ENCODE measurements around the gene TPST1.

TPST1 gene

DNA sequence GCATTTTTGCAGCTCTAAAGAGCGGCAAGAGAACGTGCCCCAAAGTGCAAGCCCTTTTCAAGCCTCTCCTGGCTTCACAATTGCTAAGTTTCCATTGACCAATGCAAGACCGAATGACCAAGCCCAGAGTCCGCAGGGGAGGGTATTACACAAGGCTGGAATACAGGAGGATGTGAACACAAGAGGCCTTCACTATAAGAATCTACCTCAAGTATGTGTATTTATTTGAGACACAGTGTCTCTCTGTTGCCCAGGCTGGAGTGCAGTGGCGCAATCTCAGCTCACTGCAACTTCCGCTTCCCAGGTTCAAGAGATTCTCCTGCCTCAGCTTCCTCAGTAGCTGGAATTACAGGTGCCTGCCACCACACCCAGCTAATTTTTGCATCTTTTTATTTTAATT lies 22.2 kb upstream of the TPST1 start:
- no peak overlapping the region for H3K27ac ChIP-seq
- TF ChIP-seq, protein P1, sequence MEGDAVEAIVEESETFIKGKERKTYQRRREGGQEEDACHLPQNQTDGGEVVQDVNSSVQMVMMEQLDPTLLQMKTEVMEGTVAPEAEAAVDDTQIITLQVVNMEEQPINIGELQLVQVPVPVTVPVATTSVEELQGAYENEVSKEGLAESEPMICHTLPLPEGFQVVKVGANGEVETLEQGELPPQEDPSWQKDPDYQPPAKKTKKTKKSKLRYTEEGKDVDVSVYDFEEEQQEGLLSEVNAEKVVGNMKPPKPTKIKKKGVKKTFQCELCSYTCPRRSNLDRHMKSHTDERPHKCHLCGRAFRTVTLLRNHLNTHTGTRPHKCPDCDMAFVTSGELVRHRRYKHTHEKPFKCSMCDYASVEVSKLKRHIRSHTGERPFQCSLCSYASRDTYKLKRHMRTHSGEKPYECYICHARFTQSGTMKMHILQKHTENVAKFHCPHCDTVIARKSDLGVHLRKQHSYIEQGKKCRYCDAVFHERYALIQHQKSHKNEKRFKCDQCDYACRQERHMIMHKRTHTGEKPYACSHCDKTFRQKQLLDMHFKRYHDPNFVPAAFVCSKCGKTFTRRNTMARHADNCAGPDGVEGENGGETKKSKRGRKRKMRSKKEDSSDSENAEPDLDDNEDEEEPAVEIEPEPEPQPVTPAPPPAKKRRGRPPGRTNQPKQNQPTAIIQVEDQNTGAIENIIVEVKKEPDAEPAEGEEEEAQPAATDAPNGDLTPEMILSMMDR (conservative IDR thresholded peaks at IDR 0.05) = no peak

DNA sequence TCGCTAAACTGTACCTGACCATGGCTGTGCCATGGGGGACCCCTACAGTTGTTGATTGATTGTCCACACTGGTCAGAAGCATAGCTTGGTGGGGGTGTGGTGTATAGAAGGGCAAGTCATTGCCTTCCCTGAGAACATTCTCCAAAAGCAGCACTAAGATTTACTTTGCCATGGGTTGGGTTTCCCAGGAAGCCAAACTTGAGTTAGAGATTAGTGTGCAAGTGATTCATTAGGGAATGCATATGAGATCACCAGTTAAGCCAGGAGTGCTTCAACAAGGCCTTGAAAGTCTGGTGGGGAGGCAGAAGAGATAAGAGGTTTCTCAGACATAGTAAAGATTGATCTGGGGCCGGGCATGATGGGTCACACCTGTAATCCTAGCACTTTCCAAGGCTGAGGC lies 21.4 kb upstream of the TPST1 start:
- TF ChIP-seq, protein P1 (conservative IDR thresholded peaks at IDR 0.05) = no peak
- H3K27ac ChIP-seq = no peak overlapping the region

DNA sequence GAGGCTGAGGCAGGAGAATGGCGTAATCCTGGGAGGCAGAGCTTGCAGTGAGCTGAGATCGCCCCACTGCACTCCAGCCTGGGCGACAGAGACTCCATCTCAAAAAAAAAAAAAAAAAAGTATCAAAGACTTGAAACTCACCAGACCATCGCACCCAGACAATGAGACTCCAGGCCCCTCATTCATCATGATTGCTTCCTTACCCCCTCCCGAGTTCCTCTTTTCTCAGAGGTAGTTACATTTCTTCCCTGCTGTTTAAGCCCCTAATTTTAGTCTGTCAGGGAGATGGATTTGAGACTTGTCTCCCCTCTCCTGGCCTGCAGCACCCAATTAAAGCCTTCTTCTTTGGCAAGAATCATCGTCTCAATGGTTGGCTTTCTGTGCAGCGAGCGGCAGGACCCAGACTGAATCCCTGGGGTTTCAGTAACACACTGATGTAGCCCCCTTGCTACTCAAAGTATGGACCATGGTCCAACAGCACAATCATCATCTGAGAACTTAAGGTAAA lies 19.4 kb upstream of the TPST1 start:
- TF ChIP-seq, protein P1 (conservative IDR thresholded peaks at IDR 0.05) = no peak
- H3K27ac ChIP-seq = no peak overlapping the region

DNA sequence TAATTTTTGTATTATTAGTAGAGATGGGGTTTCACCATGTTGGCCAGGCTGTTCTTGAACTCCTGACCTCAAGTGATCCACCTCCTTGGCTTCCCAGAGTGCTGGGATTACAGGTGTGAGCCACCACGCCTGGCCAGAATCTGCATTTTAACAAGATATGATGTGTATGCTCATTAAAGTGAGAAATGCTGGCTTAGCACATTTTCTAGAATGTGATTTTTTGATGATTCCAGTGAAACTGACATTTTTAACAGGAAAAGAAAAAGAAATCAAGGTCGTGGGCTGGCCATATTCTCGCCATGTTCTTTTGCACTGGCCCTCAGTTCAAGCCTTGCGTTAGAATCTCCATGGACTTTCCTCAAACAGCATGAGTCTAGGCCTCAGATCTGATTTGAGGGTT lies 18.1 kb upstream of the TPST1 start:
- TF ChIP-seq, protein P1 (conservative IDR thresholded peaks at IDR 0.05) = no peak
- H3K27ac ChIP-seq = no peak overlapping the region

DNA sequence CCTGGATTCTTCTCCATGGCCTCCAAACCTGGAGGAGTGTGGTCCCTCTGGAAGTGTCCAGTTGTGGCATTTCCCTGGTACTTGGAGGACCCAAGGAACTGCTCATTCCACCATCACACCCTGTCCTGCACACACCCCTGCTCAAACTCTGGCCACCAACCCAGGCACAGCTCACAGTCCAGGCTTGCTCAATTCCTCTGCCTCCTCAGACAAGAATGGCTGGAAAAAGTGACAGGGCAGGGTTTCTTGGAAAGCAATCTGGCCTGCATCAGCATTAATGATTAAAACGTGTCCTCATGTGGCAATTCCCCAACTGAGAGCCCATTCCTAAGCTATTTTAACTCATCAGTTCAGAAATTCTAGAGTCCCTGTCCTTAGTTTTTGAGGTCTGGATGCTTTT lies 17.2 kb upstream of the TPST1 start:
- no peak overlapping the region for H3K27ac ChIP-seq
- TF ChIP-seq, protein P1 (conservative IDR thresholded peaks at IDR 0.05) = no peak

DNA sequence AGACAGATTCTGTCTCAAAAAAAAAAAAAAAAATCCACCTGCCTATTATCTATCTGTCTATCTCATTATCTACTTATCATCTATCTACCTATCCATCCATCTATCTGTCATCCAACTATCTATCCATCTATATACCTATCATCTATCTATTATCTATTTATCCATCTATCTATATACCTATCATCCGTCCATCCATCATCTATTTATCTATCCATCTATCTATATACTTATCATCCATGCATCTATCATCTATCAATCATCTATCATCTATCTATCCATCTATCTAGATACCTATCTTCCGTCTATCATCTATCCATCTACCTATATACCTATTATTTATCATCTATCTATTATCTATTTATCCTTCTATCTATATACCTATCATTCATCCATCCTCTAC lies 16.5 kb upstream of the TPST1 start:
- no peak overlapping the region for H3K27ac ChIP-seq
- TF ChIP-seq, protein P1 (conservative IDR thresholded peaks at IDR 0.05) = no peak

DNA sequence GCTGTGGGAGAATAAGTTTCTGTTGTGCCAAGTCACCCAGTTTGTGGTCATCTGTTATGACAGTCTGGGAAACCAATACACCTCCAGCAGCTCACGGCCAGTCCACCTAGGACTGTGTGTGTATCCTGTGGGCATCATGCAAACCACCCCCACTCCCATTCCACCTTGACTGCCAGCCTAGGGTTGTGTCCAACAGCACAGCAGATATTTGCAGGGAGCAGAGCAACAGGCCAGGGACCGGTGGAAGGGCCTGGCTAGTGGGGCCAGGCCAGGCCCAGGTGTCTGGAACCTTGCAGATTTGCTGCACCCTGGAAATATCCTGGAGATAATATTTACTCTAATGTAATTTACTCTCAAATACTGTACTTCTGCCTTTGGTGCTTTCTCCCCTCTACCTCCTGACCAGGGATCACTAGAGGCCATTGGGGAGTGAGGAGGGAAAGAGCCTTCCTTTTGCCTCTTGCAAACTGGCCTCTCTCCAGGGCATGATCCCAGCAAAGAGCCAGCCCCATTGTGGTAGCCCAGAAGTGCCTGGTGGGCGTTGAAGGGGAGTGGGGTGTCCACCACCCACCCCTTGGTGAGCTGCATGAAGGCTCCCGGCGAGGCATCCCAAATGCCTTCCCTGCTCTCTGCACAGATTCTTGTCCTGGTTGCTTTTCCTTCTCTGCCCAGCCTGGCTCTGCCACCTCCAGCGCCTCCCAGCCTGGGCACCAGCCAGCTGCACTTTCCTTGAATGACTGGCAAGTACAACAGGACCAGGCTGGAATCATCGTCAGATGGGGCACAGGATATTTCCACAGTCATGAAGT lies 15.2 kb upstream of the TPST1 start:
- TF ChIP-seq, protein P1 (conservative IDR thresholded peaks at IDR 0.05) = no peak
- no peak overlapping the region for H3K27ac ChIP-seq

Measured in VCaP (cell line).